WTC11 (cell line): Measurements from ENCODE around the gene COG2. TPM values are rescaled to one million over a fixed set of nuclear protein-coding genes. Genes with fewer than 3 reads are reported as not detected.

Source experiments
- ATAC-seq: fragments of 200-7000 bp; cut with Tn5 transposase; 2 replicates; pipeline ENCODE4 v1.10.0; 2021; ENCODE audit warnings: mild to moderate bottlenecking, moderate library complexity
- CTCF ChIA-PET: fragments of 300-600 bp; sonication (Branson Sonifier 250); formaldehyde crosslinking; loops from one replicate; lab custom pipeline; 2021; ENCODE audit warnings: antibody characterized with exemption; lab: Charles Lee
- POLR2A ChIA-PET: fragments of 350-600 bp; sonication (Branson Sonifier 250); formaldehyde crosslinking; loops from one replicate; lab custom pipeline; 2021; ENCODE audit warnings: antibody characterized with exemption; lab: Charles Lee
- DNase-seq: peaks from one replicate; pipeline ENCODE4 v3.0.0; 2021; ENCODE audit warnings: low spot score
- H3K27ac Mint-ChIP-seq: 2 replicates; pipeline ENCODE4 v1.8.0; 2021; ENCODE audit warnings: mixed read lengths
- H3K27me3 Mint-ChIP-seq: 2 replicates; pipeline ENCODE4 v1.8.0; 2021; ENCODE audit warnings: low read depth, mild to moderate bottlenecking, moderate library complexity, mixed read lengths
- H3K36me3 Mint-ChIP-seq: 2 replicates; pipeline ENCODE4 v1.8.0; 2021; ENCODE audit warnings: mixed read lengths
- H3K4me1 Mint-ChIP-seq: 2 replicates; pipeline ENCODE4 v1.8.0; 2022; ENCODE audit warnings: mixed read lengths
- H3K4me3 Mint-ChIP-seq: 2 replicates; pipeline ENCODE4 v1.8.0; 2021; ENCODE audit warnings: mild to moderate bottlenecking, moderate library complexity, mixed read lengths
- H3K9me3 Mint-ChIP-seq: 2 replicates; pipeline ENCODE4 v1.8.0; 2021; ENCODE audit warnings: mixed read lengths
- CBFB ChIP-seq: sonication (generic); formaldehyde crosslinking; IDR thresholded peaks from 2 replicates; pipeline ENCODE4 v1.8.1; 2022; ENCODE audit warnings: mild to moderate bottlenecking, low read depth, missing genetic modification reagents
- CDX4 ChIP-seq: fragments of 250-450 bp; sonication (Bioruptor Pico); IDR thresholded peaks from 2 replicates; pipeline ENCODE4 v1.9.0; 2021; ENCODE audit warnings: moderate library complexity, mild to moderate bottlenecking, inconsistent platforms, borderline replicate concordance
- CREB1 ChIP-seq: sonication (generic); formaldehyde crosslinking; IDR thresholded peaks from 2 replicates; pipeline ENCODE4 v1.8.0; 2023; ENCODE audit warnings: mild to moderate bottlenecking, missing genetic modification reagents
- ESRRA ChIP-seq: sonication (generic); formaldehyde crosslinking; IDR thresholded peaks from 2 replicates; pipeline ENCODE4 v1.8.1; 2022; ENCODE audit warnings: mild to moderate bottlenecking, missing genetic modification reagents, borderline replicate concordance
- FOXP4 ChIP-seq: sonication (generic); formaldehyde crosslinking; IDR thresholded peaks from 2 replicates; pipeline ENCODE4 v1.8.0; 2022; ENCODE audit warnings: mild to moderate bottlenecking, missing genetic modification reagents
- IRF1 ChIP-seq: sonication (generic); formaldehyde crosslinking; IDR thresholded peaks from 2 replicates; pipeline ENCODE4 v1.8.0; 2023; ENCODE audit warnings: missing genetic modification reagents
- KAT7 ChIP-seq: sonication (generic); formaldehyde crosslinking; IDR thresholded peaks from 2 replicates; pipeline ENCODE4 v1.8.1; 2023; ENCODE audit warnings: missing genetic modification reagents, mild to moderate bottlenecking, borderline replicate concordance
- MAX ChIP-seq: sonication (generic); formaldehyde crosslinking; IDR thresholded peaks from 2 replicates; pipeline ENCODE4 v1.8.0; 2022; ENCODE audit warnings: mild to moderate bottlenecking, missing genetic modification reagents
- MLX ChIP-seq: sonication (generic); formaldehyde crosslinking; IDR thresholded peaks from 2 replicates; pipeline ENCODE4 v1.8.1; 2023; ENCODE audit warnings: mild to moderate bottlenecking, missing genetic modification reagents, moderate library complexity
- NFE2L1 ChIP-seq: sonication (generic); formaldehyde crosslinking; IDR thresholded peaks from 2 replicates; pipeline ENCODE4 v1.8.1; 2023; ENCODE audit warnings: missing genetic modification reagents
- OVOL2 ChIP-seq: fragments of 250-450 bp; sonication (Bioruptor Pico); IDR thresholded peaks from 2 replicates; pipeline ENCODE4 v1.9.0; 2021; ENCODE audit warnings: mild to moderate bottlenecking, borderline replicate concordance
- PRDM15 ChIP-seq: sonication (generic); formaldehyde crosslinking; IDR thresholded peaks from 2 replicates; pipeline ENCODE4 v1.8.0; 2022; ENCODE audit warnings: missing genetic modification reagents
- PRRX2 ChIP-seq: fragments of 250-450 bp; sonication (Bioruptor Pico); IDR thresholded peaks from 2 replicates; pipeline ENCODE4 v1.8.0; 2021; ENCODE audit warnings: mild to moderate bottlenecking
- SP1 ChIP-seq: sonication (generic); formaldehyde crosslinking; conservative IDR thresholded peaks from 2 replicates; pipeline ENCODE4 v1.8.1; 2022; ENCODE audit warnings: missing genetic modification reagents
- STAT6 ChIP-seq: sonication (generic); formaldehyde crosslinking; conservative IDR thresholded peaks from 2 replicates; pipeline ENCODE4 v1.8.1; 2023; ENCODE audit warnings: mild to moderate bottlenecking, low read depth, missing genetic modification reagents, moderate library complexity
- ZMAT4 ChIP-seq: fragments of 250-450 bp; sonication (Bioruptor Pico); IDR thresholded peaks from 2 replicates; pipeline ENCODE4 v1.9.0; 2021; ENCODE audit warnings: mild to moderate bottlenecking
- ZNF423 ChIP-seq: fragments of 250-450 bp; sonication (Bioruptor Pico); IDR thresholded peaks from 2 replicates; pipeline ENCODE4 v2.1.2; 2022; ENCODE audit warnings: mild to moderate bottlenecking, moderate library complexity
- total RNA-seq: library from RNA; stranded (reverse); gene quantifications from 3 replicates; pipeline ENCODE4 v1.2.3, GENCODE V29; 2021

COG2 gene
- total RNA-seq, 1 experiment from 2014 or later, result 30.9 TPM

- Mint-ChIP-seq H3K4me3 (no peak overlapping the region), H3K27ac (no peak overlapping the region)
- no peak for ATAC-seq
Measured at GRCh38 chr1:230725256-230726012, 83.2 kb downstream of the COG2 start.

More at GRCh38 chr1:230725256-230726012, 83.2 kb downstream of the COG2 start:
- Mint-ChIP-seq H3K36me3 (peaks cover 19% of the 10 kb centered on the region), H3K4me1 (peaks cover 19% of the 10 kb centered on the region)
- CTCF ChIA-PET, result no interaction called here
- no peak for TF ChIP-seq CBFB (CRISPR knock-in tag)
- TF ChIP-seq CREB1 (CRISPR knock-in tag), result no peak
- no peak for TF ChIP-seq ZMAT4
- no peak for TF ChIP-seq IRF1
- TF ChIP-seq ZNF423 (CRISPR knock-in tag), result no peak
- no peak for TF ChIP-seq MAX (CRISPR knock-in tag)
- TF ChIP-seq MLX (CRISPR knock-in tag), result no peak
- TF ChIP-seq NFE2L1 (CRISPR knock-in tag), result no peak
- no peak for TF ChIP-seq PRRX2 (CRISPR knock-in tag)
- no peak for TF ChIP-seq CDX4 (CRISPR knock-in tag)
- TF ChIP-seq STAT6 (CRISPR knock-in tag), result no peak
- no peak for TF ChIP-seq PRDM15 (CRISPR knock-in tag)
- TF ChIP-seq KAT7, result no peak
- TF ChIP-seq ESRRA, result no peak
- TF ChIP-seq SP1 (CRISPR knock-in tag), result no peak
- no peak for TF ChIP-seq OVOL2
- no peak for TF ChIP-seq FOXP4
- TF ChIP-seq, all 79 proteins: peak for 0
- peaks cover 30% of the 10 kb centered on the region for H3K9me3 Mint-ChIP-seq
- DNase-seq, result no peak
- POLR2A ChIA-PET, result no interaction called here
- peaks cover 12% of the 10 kb centered on the region for H3K27me3 Mint-ChIP-seq
